NCI-H1417 treated with DMSO at 0.1 percent for 48 hours (cell line): Measurements from ENCODE around the gene ARHGAP9.
"Not testable (repeated sequence)": the region's sequence is repeated elsewhere in the genome, so short reads cannot be mapped to it uniquely, and the experiment has no call there.

Experiments used
- DNase-seq: peaks from one replicate; lab custom pipeline; 2025; lab: John Stamatoyannopoulos, UW

Gene ARHGAP9

GRCh38 chr12:57517187-57517586, 37.5 kb upstream of the ARHGAP9 start:
- DNase-seq: no peak

- no peak for DNase-seq
Observed at GRCh38 chr12:57516617-57517153, 37.0 kb upstream of the ARHGAP9 start.

- DNase-seq: no peak
Observed at GRCh38 chr12:57515934-57516541, 36.4 kb upstream of the ARHGAP9 start.

- DNase-seq: no peak
Observed at GRCh38 chr12:57515408-57515933, 35.8 kb upstream of the ARHGAP9 start.

GRCh38 chr12:57514720-57515407, 35.2 kb upstream of the ARHGAP9 start:
- DNase-seq: peak; percentile 46

- not testable (repeated sequence) for DNase-seq
Observed at GRCh38 chr12:57514246-57514645, 34.6 kb upstream of the ARHGAP9 start.

- not testable (repeated sequence) for DNase-seq
Observed at GRCh38 chr12:57513677-57514076, 34.0 kb upstream of the ARHGAP9 start.

- DNase-seq: no peak
Observed at GRCh38 chr12:57513266-57513665, 33.6 kb upstream of the ARHGAP9 start.

- DNase-seq: no peak
Observed at GRCh38 chr12:57512665-57513064, 33.0 kb upstream of the ARHGAP9 start.

- DNase-seq: no peak
Observed at GRCh38 chr12:57511588-57512325, 32.1 kb upstream of the ARHGAP9 start.

- no peak for DNase-seq
Observed at GRCh38 chr12:57511161-57511560, 31.5 kb upstream of the ARHGAP9 start.

GRCh38 chr12:57507796-57508195, 28.1 kb upstream of the ARHGAP9 start:
- not testable (repeated sequence) for DNase-seq

GRCh38 chr12:57506541-57506940, 26.9 kb upstream of the ARHGAP9 start:
- not testable (repeated sequence) for DNase-seq

GRCh38 chr12:57502311-57502969, 22.8 kb upstream of the ARHGAP9 start:
- not testable (repeated sequence) for DNase-seq

GRCh38 chr12:57500213-57500612, 20.5 kb upstream of the ARHGAP9 start:
- no peak for DNase-seq

GRCh38 chr12:57498571-57498970, 18.9 kb upstream of the ARHGAP9 start:
- no peak for DNase-seq

- DNase-seq: no peak
Observed at GRCh38 chr12:57498132-57498502, 18.5 kb upstream of the ARHGAP9 start.

GRCh38 chr12:57497223-57498131, 17.8 kb upstream of the ARHGAP9 start:
- DNase-seq: no peak

- no peak for DNase-seq
Observed at GRCh38 chr12:57496822-57497221, 17.2 kb upstream of the ARHGAP9 start.

- not testable (repeated sequence) for DNase-seq
Observed at GRCh38 chr12:57495051-57495701, 15.5 kb upstream of the ARHGAP9 start.
